ENCODE measurements around the gene MYOCD.

MYOCD gene

DNA sequence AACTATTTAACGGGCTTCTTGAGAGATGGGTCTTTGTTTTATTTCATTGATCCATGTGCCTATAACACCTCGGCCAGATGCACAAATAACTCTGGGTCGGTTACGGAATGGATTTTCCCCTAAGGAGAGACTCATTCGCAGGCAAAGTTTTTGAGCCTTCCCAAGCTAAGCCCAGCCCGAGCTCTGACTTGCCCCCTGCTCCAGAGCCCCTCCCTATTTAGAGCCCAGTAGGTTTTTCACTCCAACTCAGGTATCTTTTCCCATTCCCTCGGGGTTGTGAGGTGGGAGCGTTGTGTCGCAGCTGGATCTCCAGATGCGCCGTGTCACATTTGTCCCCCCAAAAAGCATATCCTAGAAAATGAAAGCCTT, 812 bp upstream of the MYOCD start:
- H3K36me3 ChIP-seq (ENCODE audit: insufficient read depth, low read length), result no peaks in the 10 kb centered on the region
- H3K9ac ChIP-seq (ENCODE audit: low read depth, low read length, poor library complexity, severe bottlenecking), result no peak overlapping the region
- no peaks in the 10 kb centered on the region for H3K27me3 ChIP-seq (ENCODE audit: insufficient read depth, low read length, poor library complexity, severe bottlenecking)
- H4K20me1 ChIP-seq (ENCODE audit: insufficient read depth, low read length, poor library complexity, severe bottlenecking), result no peaks in the 10 kb centered on the region
- H3K79me2 ChIP-seq (ENCODE audit: insufficient read depth, low read length), result no peaks in the 10 kb centered on the region
- no peaks in the 10 kb centered on the region for H3F3A ChIP-seq (ENCODE audit: low read depth)
- H3K9me3 ChIP-seq (ENCODE audit: insufficient read depth, low read depth, low read length), result peaks cover 4% of the 10 kb centered on the region; the same call in 1 of the 2 replicates
- no peak for TF ChIP-seq EZH2phosphoT487 (IDR thresholded peaks at IDR 0.05; ENCODE audit: borderline replicate concordance)
- TF ChIP-seq, protein P1, sequence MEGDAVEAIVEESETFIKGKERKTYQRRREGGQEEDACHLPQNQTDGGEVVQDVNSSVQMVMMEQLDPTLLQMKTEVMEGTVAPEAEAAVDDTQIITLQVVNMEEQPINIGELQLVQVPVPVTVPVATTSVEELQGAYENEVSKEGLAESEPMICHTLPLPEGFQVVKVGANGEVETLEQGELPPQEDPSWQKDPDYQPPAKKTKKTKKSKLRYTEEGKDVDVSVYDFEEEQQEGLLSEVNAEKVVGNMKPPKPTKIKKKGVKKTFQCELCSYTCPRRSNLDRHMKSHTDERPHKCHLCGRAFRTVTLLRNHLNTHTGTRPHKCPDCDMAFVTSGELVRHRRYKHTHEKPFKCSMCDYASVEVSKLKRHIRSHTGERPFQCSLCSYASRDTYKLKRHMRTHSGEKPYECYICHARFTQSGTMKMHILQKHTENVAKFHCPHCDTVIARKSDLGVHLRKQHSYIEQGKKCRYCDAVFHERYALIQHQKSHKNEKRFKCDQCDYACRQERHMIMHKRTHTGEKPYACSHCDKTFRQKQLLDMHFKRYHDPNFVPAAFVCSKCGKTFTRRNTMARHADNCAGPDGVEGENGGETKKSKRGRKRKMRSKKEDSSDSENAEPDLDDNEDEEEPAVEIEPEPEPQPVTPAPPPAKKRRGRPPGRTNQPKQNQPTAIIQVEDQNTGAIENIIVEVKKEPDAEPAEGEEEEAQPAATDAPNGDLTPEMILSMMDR (conservative IDR thresholded peaks at IDR 0.05; ENCODE audit: low read length), result no peak
- H3K9me2 ChIP-seq (replicated peaks; ENCODE audit: low read depth, low read length), result no peaks in the 10 kb centered on the region
- H2AFZ ChIP-seq (ENCODE audit: low read length), result no peak overlapping the region
- no peak overlapping the region for H3K4me3 ChIP-seq (ENCODE audit: low read length, poor library complexity, severe bottlenecking)
- H3K4me1 ChIP-seq (ENCODE audit: insufficient read depth, low read length, poor library complexity, severe bottlenecking), result no peaks in the 10 kb centered on the region
- no peak overlapping the region for H3K4me2 ChIP-seq (ENCODE audit: low read depth, low read length, poor library complexity, severe bottlenecking)

DNA sequence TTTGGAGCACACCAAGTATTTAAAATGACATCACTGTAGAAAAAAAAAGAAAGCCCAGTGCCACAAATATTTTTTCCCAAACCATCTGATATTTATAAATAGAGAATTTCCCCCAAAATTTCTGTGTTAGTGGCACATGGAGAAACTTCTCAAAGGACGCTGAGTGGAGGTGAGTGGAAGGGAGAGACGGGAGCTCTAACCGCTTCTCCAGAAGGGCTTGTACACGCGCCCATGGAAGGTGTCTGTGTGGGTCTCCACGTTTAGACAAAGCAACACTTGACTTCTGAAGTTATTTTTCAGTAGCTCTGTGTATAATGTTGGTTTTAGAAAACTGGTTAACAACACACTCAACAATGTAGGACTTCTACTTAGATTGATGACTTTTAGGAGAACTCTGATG, 1.0 kb downstream of the MYOCD start:
- TF ChIP-seq, protein P1 (conservative IDR thresholded peaks at IDR 0.05; ENCODE audit: low read length), result no peak
- TF ChIP-seq EZH2phosphoT487 (IDR thresholded peaks at IDR 0.05; ENCODE audit: borderline replicate concordance), result no peak
- Histone ChIP-seq H3K36me3 (ENCODE audit: insufficient read depth, low read length) (no peaks in the 10 kb centered on the region), H4K20me1 (ENCODE audit: insufficient read depth, low read length, poor library complexity, severe bottlenecking) (no peaks in the 10 kb centered on the region), H3K79me2 (ENCODE audit: insufficient read depth, low read length) (no peaks in the 10 kb centered on the region), H3K4me3 (ENCODE audit: low read length, poor library complexity, severe bottlenecking) (no peak overlapping the region), H3K9me3 (ENCODE audit: insufficient read depth, low read depth, low read length) (peaks cover 4% of the 10 kb centered on the region; the same call in 1 of the 2 replicates), H3K4me2 (ENCODE audit: low read depth, low read length, poor library complexity, severe bottlenecking) (no peak overlapping the region), H3K9me2 (replicated peaks; ENCODE audit: low read depth, low read length) (no peaks in the 10 kb centered on the region), H3F3A (ENCODE audit: low read depth) (no peaks in the 10 kb centered on the region), H3K27me3 (ENCODE audit: insufficient read depth, low read length, poor library complexity, severe bottlenecking) (no peaks in the 10 kb centered on the region), H2AFZ (ENCODE audit: low read length) (no peak overlapping the region), H3K4me1 (ENCODE audit: insufficient read depth, low read length, poor library complexity, severe bottlenecking) (no peaks in the 10 kb centered on the region), H3K9ac (ENCODE audit: low read depth, low read length, poor library complexity, severe bottlenecking) (no peak overlapping the region)

DNA sequence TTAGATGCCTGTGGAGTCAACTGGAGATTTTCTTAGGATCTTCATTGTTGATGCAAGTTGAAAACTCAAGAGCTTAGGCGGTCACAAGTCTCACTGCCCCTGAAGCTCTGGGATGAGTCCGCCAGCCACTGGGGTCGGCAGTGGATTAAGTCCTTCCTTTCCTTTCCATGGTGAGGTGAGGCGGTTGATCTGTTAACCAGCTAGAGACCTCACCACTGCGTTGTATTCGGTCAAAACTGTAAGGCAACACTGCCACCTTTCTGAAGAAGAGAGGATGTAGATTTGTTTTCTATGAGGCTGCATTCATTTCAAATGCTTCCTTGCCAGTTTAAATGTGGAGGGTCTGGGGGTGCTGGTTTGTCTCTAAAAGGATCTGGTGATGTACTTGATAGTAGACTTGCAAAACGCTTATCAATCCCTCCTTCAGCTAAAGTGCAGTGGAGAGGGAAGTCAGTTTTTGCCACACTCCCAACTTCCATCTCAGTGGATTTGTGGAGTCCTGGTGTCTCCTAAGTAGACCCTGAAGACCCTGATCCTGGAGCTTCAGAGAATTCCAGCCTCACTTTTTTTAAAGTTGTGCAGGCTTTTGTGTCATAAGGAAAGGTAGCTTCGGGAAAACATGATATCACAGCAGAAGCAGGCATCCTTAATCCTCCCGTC, 1.7 kb downstream of the MYOCD start:
- H2AFZ ChIP-seq (ENCODE audit: low read length), result no peak overlapping the region
- no peaks in the 10 kb centered on the region for H3F3A ChIP-seq (ENCODE audit: low read depth)
- H4K20me1 ChIP-seq (ENCODE audit: insufficient read depth, low read length, poor library complexity, severe bottlenecking), result no peaks in the 10 kb centered on the region
- no peaks in the 10 kb centered on the region for H3K9me2 ChIP-seq (replicated peaks; ENCODE audit: low read depth, low read length)
- no peaks in the 10 kb centered on the region for H3K36me3 ChIP-seq (ENCODE audit: insufficient read depth, low read length)
- H3K4me1 ChIP-seq (ENCODE audit: insufficient read depth, low read length, poor library complexity, severe bottlenecking), result no peaks in the 10 kb centered on the region
- TF ChIP-seq, protein P1 (conservative IDR thresholded peaks at IDR 0.05; ENCODE audit: low read length), result no peak
- TF ChIP-seq EZH2phosphoT487 (IDR thresholded peaks at IDR 0.05; ENCODE audit: borderline replicate concordance), result no peak
- H3K27me3 ChIP-seq (ENCODE audit: insufficient read depth, low read length, poor library complexity, severe bottlenecking), result no peaks in the 10 kb centered on the region
- H3K9me3 ChIP-seq (ENCODE audit: insufficient read depth, low read depth, low read length), result peaks cover 4% of the 10 kb centered on the region; the same call in 1 of the 2 replicates
- H3K4me3 ChIP-seq (ENCODE audit: low read length, poor library complexity, severe bottlenecking), result no peak overlapping the region
- H3K9ac ChIP-seq (ENCODE audit: low read depth, low read length, poor library complexity, severe bottlenecking), result no peak overlapping the region
- no peaks in the 10 kb centered on the region for H3K79me2 ChIP-seq (ENCODE audit: insufficient read depth, low read length)
- H3K4me2 ChIP-seq (ENCODE audit: low read depth, low read length, poor library complexity, severe bottlenecking), result no peak overlapping the region
